Neural progenitor cell (in vitro differentiated cells): Measurements from ENCODE around the gene NF1.

Source experiments
- CTCF ChIP-seq: fragments of 200-600 bp; sonication (generic); IDR thresholded peaks from 2 replicates; pipeline ENCODE4 v1.5.1; 2017; ENCODE audit warnings: antibody characterized with exemption, mild to moderate bottlenecking
- EZH2 ChIP-seq: fragments of 200-600 bp; sonication (generic); IDR thresholded peaks from 2 replicates; pipeline ENCODE4 v1.6.1; 2017; ENCODE audit warnings: antibody characterized with exemption, mild to moderate bottlenecking, moderate library complexity
- EZH2phosphoT487 ChIP-seq: fragments of 200-600 bp; sonication (generic); IDR thresholded peaks from 2 replicates; pipeline ENCODE4 v1.6.1; 2017; ENCODE audit warnings: antibody characterized with exemption

GRCh38 chr17:31099016-31099415, 4.2 kb downstream of the NF1 start:
- TF ChIP-seq CTCF = no peak
- TF ChIP-seq EZH2 = no peak
- TF ChIP-seq EZH2phosphoT487 = no peak
